Activated B cell treated with CpG ODN at 0.5 μM for 24 hours (primary cell): ENCODE results near the gene ANKHD1. TPM values are rescaled to one million over a fixed set of nuclear protein-coding genes. Genes with fewer than 3 reads are reported as not detected.
"Not testable (repeated sequence)": the region's sequence is repeated elsewhere in the genome, so short reads cannot be mapped to it uniquely, and the experiment has no call there.

Source experiments
- ATAC-seq: fragments of 200-7000 bp; cut with Tn5 transposase; one replicate; pipeline ENCODE4 v1.10.0; 2021; ENCODE audit warnings: low read depth, mild to moderate bottlenecking, moderate library complexity
- CTCF ChIA-PET: fragments of 350-600 bp; sonication (Branson Sonifier 250); formaldehyde crosslinking; loops from one replicate; lab custom pipeline; 2021; ENCODE audit warnings: antibody characterized with exemption; lab: Charles Lee
- POLR2A ChIA-PET: fragments of 350-600 bp; sonication (Branson Sonifier 250); formaldehyde crosslinking; loops from one replicate; lab custom pipeline; 2021; ENCODE audit warnings: antibody characterized with exemption; lab: Charles Lee
- DNase-seq: peaks from one replicate; pipeline ENCODE4 v3.0.0; 2022
- H3K27ac Mint-ChIP-seq: one replicate; pipeline ENCODE4 v1.8.0; 2020; ENCODE audit warnings: mixed read lengths
- H3K27me3 Mint-ChIP-seq: one replicate; pipeline ENCODE4 v1.8.0; 2021; ENCODE audit warnings: mixed read lengths
- H3K36me3 Mint-ChIP-seq: one replicate; pipeline ENCODE4 v1.8.0; 2021; ENCODE audit warnings: low read depth, mixed read lengths
- H3K4me1 Mint-ChIP-seq: one replicate; pipeline ENCODE4 v1.8.0; 2021; ENCODE audit warnings: mixed read lengths
- H3K4me3 Mint-ChIP-seq: one replicate; pipeline ENCODE4 v1.8.0; 2020; ENCODE audit warnings: mild to moderate bottlenecking, mixed read lengths
- H3K9me3 Mint-ChIP-seq: one replicate; pipeline ENCODE4 v1.8.0; 2020; ENCODE audit warnings: mixed read lengths
- CTCF ChIP-seq: fragments of 200-600 bp; IDR thresholded peaks from one replicate; pipeline ENCODE4 v1.8.0; 2022; ENCODE audit warnings: antibody characterized with exemption, mild to moderate bottlenecking
- intact Hi-C: fragments of 100-400 bp; cut with micrococcal nuclease; formaldehyde crosslinking; loops from one replicate; pipeline ENCODE4 v1.15.1; 2024
- total RNA-seq: library from RNA; stranded (reverse); gene quantifications from 2 replicates; pipeline ENCODE4 v1.2.3, GENCODE V29; 2022

Gene ANKHD1
- total RNA-seq, 1 donor from 2014 or later: 187 TPM

GRCh38 chr5:140574165-140574564 is 172.5 kb downstream of the ANKHD1 start:
- H3K27ac Mint-ChIP-seq: no peak overlapping the region
- H3K9me3 Mint-ChIP-seq: no peaks in the 10 kb centered on the region
- H3K36me3 Mint-ChIP-seq: peaks cover 6% of the 10 kb centered on the region
- no peaks in the 10 kb centered on the region for H3K27me3 Mint-ChIP-seq
- TF ChIP-seq CTCF: no peak
- ChIA-PET CTCF (no interaction called here), POLR2A (interaction anchor here (0.9 kb wide), 1 partner anchor 41 kb away, joined by 3 read pairs; no protein-coding TSS in a partner anchor)
- DNase-seq (no peak), ATAC-seq (no peak)
- H3K4me3 Mint-ChIP-seq: no peak overlapping the region
- intact Hi-C loops: no loop called here
- peaks cover 13% of the 10 kb centered on the region for H3K4me1 Mint-ChIP-seq

GRCh38 chr5:140575309-140575708 is 173.7 kb downstream of the ANKHD1 start:
- Mint-ChIP-seq H3K27ac (no peak overlapping the region), H3K36me3 (peaks cover 6% of the 10 kb centered on the region), H3K27me3 (no peaks in the 10 kb centered on the region), H3K4me1 (peaks cover 2% of the 10 kb centered on the region), H3K4me3 (no peak overlapping the region), H3K9me3 (no peaks in the 10 kb centered on the region)
- ChIA-PET POLR2A (no interaction called here), CTCF (no interaction called here)
- TF ChIP-seq CTCF: no peak
- ATAC-seq (no peak), DNase-seq (no peak)
- intact Hi-C loops: no loop called here

- no peak for DNase-seq
- H3K36me3 Mint-ChIP-seq: no peaks in the 10 kb centered on the region
- H3K4me3 Mint-ChIP-seq: no peak overlapping the region
- H3K4me1 Mint-ChIP-seq: no peaks in the 10 kb centered on the region
- H3K9me3 Mint-ChIP-seq: no peaks in the 10 kb centered on the region
- CTCF ChIA-PET: no interaction called here
- H3K27me3 Mint-ChIP-seq: peaks cover 3% of the 10 kb centered on the region
- intact Hi-C loops: no loop called here
- TF ChIP-seq CTCF: no peak
- no peak overlapping the region for H3K27ac Mint-ChIP-seq
- no peak for ATAC-seq
- POLR2A ChIA-PET: interaction anchor here (0.6 kb wide), 1 partner anchor 1007 kb away, joined by 3 read pairs; no protein-coding TSS in a partner anchor
Observed at GRCh38 chr5:140576776-140577201, 175.2 kb downstream of the ANKHD1 start.

- H3K27me3 Mint-ChIP-seq, ATAC-seq, H3K4me1 Mint-ChIP-seq, POLR2A ChIA-PET, H3K36me3 Mint-ChIP-seq, DNase-seq, CTCF ChIA-PET, intact Hi-C loops, H3K9me3 Mint-ChIP-seq, H3K4me3 Mint-ChIP-seq, H3K27ac Mint-ChIP-seq: not testable (repeated sequence)
Observed at GRCh38 chr5:140579188-140579747, 177.6 kb downstream of the ANKHD1 start.

GRCh38 chr5:140587495-140587894 is 185.9 kb downstream of the ANKHD1 start:
- H3K36me3 Mint-ChIP-seq: no peaks in the 10 kb centered on the region
- H3K4me3 Mint-ChIP-seq: no peak overlapping the region
- H3K4me1 Mint-ChIP-seq: no peaks in the 10 kb centered on the region
- no peak for TF ChIP-seq CTCF
- H3K27ac Mint-ChIP-seq: no peak overlapping the region
- H3K27me3 Mint-ChIP-seq: peaks cover 4% of the 10 kb centered on the region
- H3K9me3 Mint-ChIP-seq: peaks cover 2% of the 10 kb centered on the region
- no peak for ATAC-seq
- intact Hi-C loops: no loop called here
- DNase-seq: no peak
- CTCF ChIA-PET: no interaction called here
- POLR2A ChIA-PET: no interaction called here
